Body of pancreas (tissue), 4 donors: ENCODE measurements around the gene GTF2H2C. TPM values are rescaled to one million over a fixed set of nuclear protein-coding genes. Genes with fewer than 3 reads are reported as not detected.
A peak's percentile ranks its signal among the peaks of the same experiment; 100 is the strongest.

ENCODE experiments used
- ATAC-seq: fragments of 150-250 bp; one replicate; pipeline ENCODE4 v1.9.1; 2016
- DNase-seq, 4 donors: peaks; one replicate each; pipeline ENCODE4 v3.0.0-alpha.2; 2019
- H3K27ac ChIP-seq, 4 donors: fragments of 200-600 bp; sonication (generic); 1 replicate in 3 of 4; 2 replicates in 1 of 4; pipeline versions ENCODE4 v1.5.1 to v1.6.1; 2016 to 2019; ENCODE audit warnings: mild to moderate bottlenecking in 1 of 4, mixed read lengths in 1 of 4, moderate library complexity in 1 of 4
- H3K27me3 ChIP-seq, 2 donors: fragments of 200-600 bp; sonication (generic); one replicate each; pipeline ENCODE4 v1.6.0; 2016; ENCODE audit warnings: mild to moderate bottlenecking in 1 of 2
- H3K36me3 ChIP-seq, 2 donors: fragments of 200-600 bp; sonication (generic); replicated peaks in 1 of 2; 2 replicates each; pipeline ENCODE4 v1.5.1; 2016; ENCODE audit warnings: low read depth in 2 of 2; ENCODE audit not compliant: insufficient read depth in 1 of 2
- H3K4me1 ChIP-seq: fragments of 200-600 bp; sonication (generic); one replicate; pipeline ENCODE4 v1.6.0; 2016
- H3K4me3 ChIP-seq, 2 donors: fragments of 200-600 bp; sonication (generic); 1 replicate in 1 of 2; 2 replicates in 1 of 2; pipeline ENCODE4 v1.5.1; 2016 to 2019
- H3K9me3 ChIP-seq, 3 donors: fragments of 200-600 bp; sonication (generic); 1 replicate in 2 of 3; 2 replicates in 1 of 3; pipeline ENCODE4 v1.5.1; 2016
- CTCF ChIP-seq, 7 experiments: fragments of 450-650 bp in 4 of 7; fragments of 200-600 bp in 3 of 7; sonication (generic) in 3 of 7; IDR thresholded peaks; one replicate each; pipeline ENCODE4 v1.5.1; 2016 to 2019; ENCODE audit warnings: antibody characterized with exemption in 7 of 7
- POLR2A ChIP-seq, 3 donors: fragments of 450-650 bp; IDR thresholded peaks; one replicate each; pipeline ENCODE4 v1.6.1; 2016; ENCODE audit warnings: antibody characterized with exemption in 3 of 3, mild to moderate bottlenecking in 2 of 3
- WGBS, 2 donors: methylation state at CpG; one replicate each; pipeline ENCODE4 v1.1.5; 2017; 5-methylcytosine and 5-hydroxymethylcytosine counted together
- intact Hi-C: fragments of 100-400 bp; cut with DNase I; formaldehyde crosslinking; loops from one replicate; pipeline ENCODE4 v1.15.1; 2023
- total RNA-seq, 2 donors: library from RNA; depleted of rRNA; stranded (reverse); fragments of >200 nt; gene quantifications; one replicate each; pipeline ENCODE4 v1.1.0, GENCODE V29; 2016

GTF2H2C gene
- total RNA-seq, 2 donors from 2014 or later = 5.3 to 13.0 TPM

DNA sequence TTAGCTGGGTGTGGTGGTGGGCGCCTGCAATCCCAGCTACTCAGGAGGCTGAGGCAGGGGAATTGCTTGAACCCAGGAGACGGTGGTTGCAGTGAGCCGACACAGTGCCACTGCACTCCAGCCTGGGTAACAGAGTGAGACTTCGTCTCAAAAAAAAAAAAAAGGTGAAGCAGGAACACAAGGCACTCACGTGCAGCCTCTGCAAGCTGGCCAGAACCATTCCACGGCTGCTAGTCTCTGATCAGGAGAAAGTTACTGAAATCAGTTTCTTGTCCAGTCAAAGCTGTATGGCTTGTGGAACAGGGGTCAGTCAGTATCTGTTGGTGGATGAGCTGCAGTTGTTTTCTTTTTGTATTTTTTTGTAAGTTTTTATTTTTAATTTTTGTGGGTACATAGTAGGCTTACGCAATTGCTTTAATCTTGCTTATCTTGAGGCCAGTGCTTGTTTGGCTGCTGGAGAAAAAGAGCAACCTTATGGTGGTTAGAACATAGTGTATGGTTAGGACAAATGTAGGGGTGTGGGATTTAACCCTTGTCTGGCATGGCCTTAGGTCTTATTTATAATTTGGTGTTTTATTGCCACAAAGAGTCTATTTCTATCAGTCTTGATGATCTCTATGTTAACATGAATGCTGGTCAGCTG is 32.7 kb upstream of the GTF2H2C start:
- peak in 3 of 4 donors; percentile 12 to 54 (median 31) for DNase-seq
- WGBS, 2 donors = 58 to 67% methylated on average over 7 of the region's 7 CpGs
- no peaks in the 10 kb centered on the region for H3K27me3 ChIP-seq
- peak overlapping the region in 2 of 4 donors; percentile 0 to 11 for H3K27ac ChIP-seq
- no peak overlapping the region for H3K4me3 ChIP-seq
- H3K9me3 ChIP-seq = no peaks in the 10 kb centered on the region
- peaks cover 0 to 4% of the 10 kb centered on the region in 2 donors for H3K36me3 ChIP-seq
- TF ChIP-seq CTCF (IDR thresholded peaks at IDR 0.05) (no peak), POLR2A (IDR thresholded peaks at IDR 0.05) (no peak)
- H3K4me1 ChIP-seq = peaks cover 53% of the 10 kb centered on the region
- ATAC-seq = peak; percentile 30
- intact Hi-C loops = no loop called here

DNA sequence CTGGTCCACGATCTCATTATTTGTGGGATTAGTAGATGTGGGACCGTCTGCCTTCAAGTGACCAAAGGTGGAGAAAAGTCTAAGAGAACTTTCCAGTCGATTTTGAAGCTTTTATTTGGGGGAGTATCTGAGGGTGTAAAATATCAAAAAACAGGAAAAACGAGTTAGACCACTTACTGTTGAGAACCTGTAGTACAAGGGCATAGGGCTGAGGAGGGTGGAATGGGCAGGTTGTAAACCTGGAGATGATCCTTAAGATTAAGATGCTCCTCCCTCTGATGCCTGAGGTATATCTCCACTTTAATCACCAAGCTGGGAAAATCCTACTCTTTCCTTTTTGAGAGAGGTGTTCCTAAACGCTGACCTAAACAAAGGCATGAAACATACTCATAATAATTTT is 32.0 kb upstream of the GTF2H2C start:
- DNase-seq = no peak
- H3K27ac ChIP-seq = peak overlapping the region in 2 of 4 donors; percentile 1 to 11

DNA sequence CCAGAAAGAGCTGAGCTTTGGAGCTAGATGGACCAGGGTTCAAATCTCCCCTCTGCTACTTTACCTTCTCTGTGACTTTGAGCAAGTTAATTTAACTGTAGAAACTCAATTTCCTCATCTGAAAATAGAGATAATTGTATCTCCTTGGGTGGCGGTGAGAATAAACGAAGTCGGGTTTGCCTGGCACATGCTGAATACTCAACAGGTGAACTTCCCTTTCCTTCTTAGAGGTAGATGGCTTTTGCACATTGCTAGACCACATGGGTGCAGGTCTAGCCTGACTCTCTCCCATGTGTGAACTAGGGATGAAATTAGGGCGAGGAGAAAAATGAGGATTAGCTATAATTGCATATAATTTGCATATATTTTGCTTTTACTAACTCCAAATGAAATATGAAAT is 31.4 kb upstream of the GTF2H2C start:
- Histone ChIP-seq H3K36me3 (peaks cover 0 to 4% of the 10 kb centered on the region in 2 donors), H3K4me3 (no peak overlapping the region), H3K4me1 (peaks cover 53% of the 10 kb centered on the region), H3K27me3 (no peaks in the 10 kb centered on the region), H3K27ac (peak overlapping the region in 1 of 4 donors; percentile 1), H3K9me3 (no peaks in the 10 kb centered on the region)
- WGBS, 2 donors = 68 to 80% methylated on average over 4 of the region's 4 CpGs
- no peak for TF ChIP-seq POLR2A (IDR thresholded peaks at IDR 0.05)
- TF ChIP-seq CTCF (IDR thresholded peaks at IDR 0.05) = no peak
- intact Hi-C loops = no loop called here
- ATAC-seq = no peak
- no peak for DNase-seq

More for the DNA sequence above, 32.0 kb upstream of the GTF2H2C start:
- peaks cover 53% of the 10 kb centered on the region for H3K4me1 ChIP-seq
- intact Hi-C loops = no loop called here
- 38 to 47% methylated on average over 5 of the region's 5 CpGs for WGBS, 2 donors
- peak; percentile 66 for ATAC-seq
- no peak overlapping the region for H3K4me3 ChIP-seq
- no peaks in the 10 kb centered on the region for H3K9me3 ChIP-seq
- H3K36me3 ChIP-seq = peaks cover 0 to 4% of the 10 kb centered on the region in 2 donors
- no peak for TF ChIP-seq CTCF (IDR thresholded peaks at IDR 0.05)
- TF ChIP-seq POLR2A (IDR thresholded peaks at IDR 0.05) = no peak
- no peaks in the 10 kb centered on the region for H3K27me3 ChIP-seq

- peaks cover 0 to 3% of the 10 kb centered on the region in 2 donors for H3K36me3 ChIP-seq
- no peaks in the 10 kb centered on the region for H3K27me3 ChIP-seq
- H3K4me1 ChIP-seq = peaks cover 49% of the 10 kb centered on the region
- H3K4me3 ChIP-seq = no peak overlapping the region
- DNase-seq (peak in 3 of 4 donors; percentile 28 to 58 (median 54)), ATAC-seq (peak; percentile 52)
- WGBS, 2 donors = 10 to 11% methylated on average over 7 of the region's 7 CpGs
- no peaks in the 10 kb centered on the region for H3K9me3 ChIP-seq
- TF ChIP-seq POLR2A (IDR thresholded peaks at IDR 0.05) (no peak), CTCF (IDR thresholded peaks at IDR 0.05) (no peak)
- intact Hi-C loops = no loop called here
- H3K27ac ChIP-seq = peak overlapping the region; percentile 10 to 63 (median 39)
These were observed 29.2 kb upstream of the GTF2H2C start for GRCh38 chr5:69530561-69531405.
